Stimulated activated CD4-positive, alpha-beta T cell treated with anti-CD3 and anti-CD28 coated beads, Interleukin-15, amount 100 ng/mL, for 48 hours (primary cell): ENCODE measurements around the gene PAPOLB.

Experiments used
- DNase-seq, 2 donors: peaks; one replicate each; pipeline ENCODE4 v3.0.0-alpha.2; 2020; ENCODE audit warnings: low read depth in 2 of 2

The PAPOLB gene

GRCh38 chr7:4878336-4879335 is 16.8 kb upstream of the PAPOLB start:
- DNase-seq: no peak

GRCh38 chr7:4876586-4876985 is 14.8 kb upstream of the PAPOLB start:
- no peak for DNase-seq

- DNase-seq: no peak
These were observed 13.6 kb upstream of the PAPOLB start for GRCh38 chr7:4875391-4875790.

GRCh38 chr7:4873071-4873944 is 11.5 kb upstream of the PAPOLB start:
- DNase-seq: no peak

GRCh38 chr7:4871930-4872675 is 10.3 kb upstream of the PAPOLB start:
- no peak for DNase-seq

GRCh38 chr7:4871056-4871680 is 9.3 kb upstream of the PAPOLB start:
- no peak for DNase-seq

- DNase-seq: no peak
These were observed 6.7 kb upstream of the PAPOLB start for GRCh38 chr7:4868493-4868892.

- DNase-seq: no peak
These were observed 5.0 kb upstream of the PAPOLB start for GRCh38 chr7:4866528-4867496.

GRCh38 chr7:4862156-4862555 is 326 bp upstream of the PAPOLB start:
- no peak for DNase-seq

GRCh38 chr7:4861227-4861626 is 603 bp downstream of the PAPOLB start:
- DNase-seq: no peak

GRCh38 chr7:4857189-4857588 is 4.6 kb downstream of the PAPOLB start:
- no peak for DNase-seq

- no peak for DNase-seq
These were observed 5.3 kb downstream of the PAPOLB start for GRCh38 chr7:4856336-4857057.

- DNase-seq: no peak
These were observed 6.9 kb downstream of the PAPOLB start for GRCh38 chr7:4854916-4855315.

GRCh38 chr7:4851459-4852422 is 10.1 kb downstream of the PAPOLB start:
- no peak for DNase-seq

- no peak for DNase-seq
These were observed 11.5 kb downstream of the PAPOLB start for GRCh38 chr7:4850262-4850795.

- DNase-seq: no peak
These were observed 12.4 kb downstream of the PAPOLB start for GRCh38 chr7:4849390-4849789.

GRCh38 chr7:4845740-4846142 is 16.1 kb downstream of the PAPOLB start:
- no peak for DNase-seq
